Adrenal gland (tissue), 12 donors: Measurements from ENCODE around the gene UVSSA. TPM values are rescaled to one million over a fixed set of nuclear protein-coding genes. Genes with fewer than 3 reads are reported as not detected.

ENCODE experiments used
- DNase-seq, 7 donors: peaks; one replicate each; pipeline ENCODE4 v3.0.0-alpha.2; 2019 to 2020
- H3K27ac ChIP-seq, 5 donors: fragments of 200-600 bp; sonication (generic) in 4 of 5; 1 replicate in 3 of 5; 2 replicates in 2 of 5; pipeline versions ENCODE4 v1.5.1 to v1.8.0; 2016 to 2020; ENCODE audit warnings: mild to moderate bottlenecking in 1 of 5
- H3K27me3 ChIP-seq: fragments of 200-600 bp; 2 replicates; pipeline ENCODE4 v1.8.0; 2021
- H3K36me3 ChIP-seq, 2 donors: fragments of 200-600 bp; replicated peaks in 1 of 2; 1 replicate in 1 of 2; 2 replicates in 1 of 2; pipeline versions ENCODE4 v1.5.1 to v1.8.0; 2018 to 2022
- H3K4me1 ChIP-seq, 2 donors: fragments of 200-600 bp; replicated peaks in 1 of 2; 1 replicate in 1 of 2; 2 replicates in 1 of 2; pipeline versions ENCODE4 v1.5.1 to v1.8.0; 2018 to 2021
- H3K4me3 ChIP-seq, 4 donors: fragments of 200-600 bp; sonication (generic) in 3 of 4; one replicate each; pipeline ENCODE4 v1.5.1; 2016 to 2018
- H3K9me3 ChIP-seq, 3 donors: fragments of 200-600 bp; sonication (generic) in 1 of 3; replicated peaks in 1 of 3; 1 replicate in 2 of 3; 2 replicates in 1 of 3; pipeline versions ENCODE4 v1.5.1 to v1.8.0; 2016 to 2021
- CTCF ChIP-seq, 6 experiments: fragments of 450-650 bp in 4 of 6; fragments of 200-600 bp in 2 of 6; sonication (generic) in 1 of 6; IDR thresholded peaks; 1 replicate in 5 of 6; 2 replicates in 1 of 6; pipeline versions ENCODE4 v1.5.1 to v1.8.0; 2016 to 2021; ENCODE audit warnings: antibody characterized with exemption in 6 of 6, mild to moderate bottlenecking in 2 of 6, moderate library complexity in 1 of 6
- POLR2A ChIP-seq, 2 donors: fragments of 450-650 bp; IDR thresholded peaks; one replicate each; pipeline ENCODE4 v1.6.1; 2017; ENCODE audit warnings: antibody characterized with exemption in 2 of 2, mild to moderate bottlenecking in 2 of 2, moderate library complexity in 1 of 2
- WGBS, 4 donors: extraction: QIAGEN DNeasy Blood & Tissue Kit in 2 of 4; methylation state at CpG; one replicate each; pipeline versions ENCODE4 v1.1.5 to v1.1.7; 2013 to 2017; 5-methylcytosine and 5-hydroxymethylcytosine counted together
- intact Hi-C, 2 donors: fragments of 100-400 bp; cut with DNase I; formaldehyde crosslinking; loops; one replicate each; pipeline versions ENCODE4 v1.14.1 to v1.15.0; 2022 to 2023
- polyA plus RNA-seq, 3 donors: library from polyadenylated mRNA; stranded (reverse); fragments of 200-250 nt in 2 of 3; fragments of 350-450 nt in 1 of 3; fragmentation: Illumina TruSeq in 1 of 3; extraction: RNeasy Lipid Tissue Mini Kit (QIAGEN cat#74804) in 1 of 3; gene quantifications; one replicate each; pipeline ENCODE4 v1.2.3, GENCODE V29; 2013 to 2014
- total RNA-seq, 9 donors: library from RNA; depleted of rRNA in 4 of 9; stranded (reverse); fragments of >200 nt in 4 of 9; fragments of 120-200 nt in 1 of 9; fragmentation: NEBNext Ultra II Directional in 1 of 9; extraction: Animal tissue kit (Norgen Biotek cat#: 25700) in 1 of 9; gene quantifications; one replicate each; pipeline versions ENCODE4 v1.1.0 to v1.2.4, GENCODE V29; 2013 to 2023
- donor health status: healthy with polysubstance abuse.
- donor health status: Bipolar disorder and iron deficiency.
- donor health status: DM: yes; HTN: yes; CAD: no.
- donor health status: DM: no; HTN: no; CAD: no.
- donor health status: DM: no; HTN: no; CAD: no.
- donor health status: DM: yes; HTN: yes; CAD: no.

UVSSA gene
- total and polyA plus RNA-seq, 12 donors, result 2.9 to 37.4 (median 17.5) TPM

GRCh38 chr4:1380368-1381151 is 33.6 kb downstream of the UVSSA start:
- intact Hi-C loops, result no loop called here
- TF ChIP-seq POLR2A (IDR thresholded peaks at IDR 0.05), result no peak
- TF ChIP-seq CTCF (IDR thresholded peaks at IDR 0.05), result no peak
- H3K4me1 ChIP-seq, result no peaks in the 10 kb centered on the region
- 90 to 95% (median 92%) methylated on average over 28 to 36 of the region's 36 CpGs for WGBS, 4 donors
- no peak overlapping the region for H3K4me3 ChIP-seq
- H3K9me3 ChIP-seq, result no peaks in the 10 kb centered on the region
- no peak overlapping the region for H3K27ac ChIP-seq
- H3K27me3 ChIP-seq, result no peaks in the 10 kb centered on the region
- peak in 1 of 7 donors; percentile 4 for DNase-seq
- H3K36me3 ChIP-seq, result peaks cover 0 to 7% of the 10 kb centered on the region in 2 donors

GRCh38 chr4:1381181-1381621 is 34.2 kb downstream of the UVSSA start:
- peak in 1 of 7 donors; percentile 2 for DNase-seq
- TF ChIP-seq CTCF (IDR thresholded peaks at IDR 0.05) (no peak), POLR2A (IDR thresholded peaks at IDR 0.05) (no peak)
- no peak overlapping the region for H3K4me3 ChIP-seq
- no peak overlapping the region for H3K27ac ChIP-seq
- no peaks in the 10 kb centered on the region for H3K27me3 ChIP-seq
- no peaks in the 10 kb centered on the region for H3K9me3 ChIP-seq
- peaks cover 0 to under 1% of the 10 kb centered on the region in 2 donors for H3K36me3 ChIP-seq
- intact Hi-C loops, result no loop called here
- 94 to 97% (median 95%) methylated on average over 8 to 12 of the region's 12 CpGs for WGBS, 4 donors
- no peaks in the 10 kb centered on the region for H3K4me1 ChIP-seq

GRCh38 chr4:1381944-1382541 is 35.0 kb downstream of the UVSSA start:
- TF ChIP-seq POLR2A (IDR thresholded peaks at IDR 0.05), result no peak
- TF ChIP-seq CTCF (IDR thresholded peaks at IDR 0.05), result no peak
- intact Hi-C loops, result no loop called here
- no peak overlapping the region for H3K4me3 ChIP-seq
- no peaks in the 10 kb centered on the region for H3K27me3 ChIP-seq
- H3K9me3 ChIP-seq, result no peaks in the 10 kb centered on the region
- 90 to 96% (median 94%) methylated on average over 23 to 24 of the region's 24 CpGs for WGBS, 4 donors
- no peaks in the 10 kb centered on the region for H3K36me3 ChIP-seq
- H3K4me1 ChIP-seq, result no peaks in the 10 kb centered on the region
- DNase-seq, result peak in 1 of 7 donors; percentile 2
- H3K27ac ChIP-seq, result no peak overlapping the region

- Histone ChIP-seq H3K27me3 (no peaks in the 10 kb centered on the region), H3K9me3 (no peaks in the 10 kb centered on the region), H3K36me3 (no peaks in the 10 kb centered on the region), H3K4me3 (no peak overlapping the region), H3K4me1 (no peaks in the 10 kb centered on the region), H3K27ac (no peak overlapping the region)
- no peak for TF ChIP-seq POLR2A (IDR thresholded peaks at IDR 0.05)
- TF ChIP-seq CTCF (IDR thresholded peaks at IDR 0.05), result no peak
- intact Hi-C loops, result no loop called here
- WGBS, 4 donors, result 86 to 95% (median 91%) methylated on average over 12 to 27 of the region's 27 CpGs
- DNase-seq, result no peak
Observed at GRCh38 chr4:1382776-1383727, 36.0 kb downstream of the UVSSA start.
